ENCODE results near the gene TSC22D1. TPM values are rescaled to one million over a fixed set of nuclear protein-coding genes. Genes with fewer than 3 reads are reported as not detected.

TSC22D1 gene
- total RNA-seq = 100 to 1,000 TPM in 3 of 4 donors, 10 to 100 TPM in 1; 70.1 to 194 (median 152) TPM

GRCh38 chr13:44575741-44576350, at the start of gene TSC22D1:
Gene TSC22D1, minus strand, starts transcription at chr13:44576330. Its CDS starts 256 bp downstream, at chr13:44576074.
- TF ChIP-seq POLR2A (IDR thresholded peaks at IDR 0.05) (peak; percentile 15 to 28), CTCF (IDR thresholded peaks at IDR 0.05) (peak in 1 of 6 experiments; percentile 13)
- H3K4me3 ChIP-seq = peak within 1 kb of the TSS; percentile 78 to 97 (median 93)
- no peaks in the 10 kb centered on the region for H3K27me3 ChIP-seq
- H3K27ac ChIP-seq = peak within 1 kb of the TSS; percentile 95 to 99 (median 98)
- H3K36me3 ChIP-seq = no peaks in the 10 kb centered on the region
- DNase-seq = peak; percentile 56 to 78 (median 73)
- peaks cover 0 to 34% (median 0%) of the 10 kb centered on the region in 4 donors for H3K4me1 ChIP-seq
- no peaks in the 10 kb centered on the region for H3K9me3 ChIP-seq

GRCh38 chr13:44622708-44623107, 46.6 kb upstream of the TSC22D1 start:
- no peaks in the 10 kb centered on the region for H3K36me3 ChIP-seq
- H3K9me3 ChIP-seq = no peaks in the 10 kb centered on the region
- no peak for TF ChIP-seq CTCF (IDR thresholded peaks at IDR 0.05)
- no peak for TF ChIP-seq POLR2A (IDR thresholded peaks at IDR 0.05)
- no peaks in the 10 kb centered on the region for H3K27me3 ChIP-seq
- H3K27ac ChIP-seq = no peak overlapping the region
- no peak for DNase-seq
- H3K4me1 ChIP-seq = no peaks in the 10 kb centered on the region
- H3K4me3 ChIP-seq = no peak overlapping the region

- Histone ChIP-seq H3K9me3 (no peaks in the 10 kb centered on the region), H3K27ac (no peak overlapping the region), H3K27me3 (no peaks in the 10 kb centered on the region), H3K4me3 (no peak overlapping the region), H3K4me1 (no peaks in the 10 kb centered on the region), H3K36me3 (no peaks in the 10 kb centered on the region)
- no peak for DNase-seq
- no peak for TF ChIP-seq CTCF (IDR thresholded peaks at IDR 0.05)
- TF ChIP-seq POLR2A (IDR thresholded peaks at IDR 0.05) = no peak
Observed at GRCh38 chr13:44622261-44622660, 46.1 kb upstream of the TSC22D1 start.

GRCh38 chr13:44620057-44620456, 43.9 kb upstream of the TSC22D1 start:
- Histone ChIP-seq H3K36me3 (no peaks in the 10 kb centered on the region), H3K4me3 (no peak overlapping the region), H3K4me1 (no peaks in the 10 kb centered on the region), H3K27me3 (no peaks in the 10 kb centered on the region), H3K27ac (no peak overlapping the region), H3K9me3 (no peaks in the 10 kb centered on the region)
- no peak for DNase-seq
- TF ChIP-seq POLR2A (IDR thresholded peaks at IDR 0.05) = no peak
- TF ChIP-seq CTCF (IDR thresholded peaks at IDR 0.05) = no peak

GRCh38 chr13:44619651-44620050, 43.5 kb upstream of the TSC22D1 start:
- no peaks in the 10 kb centered on the region for H3K9me3 ChIP-seq
- TF ChIP-seq CTCF (IDR thresholded peaks at IDR 0.05) (no peak), POLR2A (IDR thresholded peaks at IDR 0.05) (no peak)
- H3K27ac ChIP-seq = no peak overlapping the region

More at GRCh38 chr13:44619651-44620050, 43.5 kb upstream of the TSC22D1 start:
- Histone ChIP-seq H3K27me3 (no peaks in the 10 kb centered on the region), H3K36me3 (no peaks in the 10 kb centered on the region), H3K4me1 (no peaks in the 10 kb centered on the region), H3K4me3 (no peak overlapping the region)
- no peak for DNase-seq

All from Peyer's patch (tissue), 4 donors.